AG04450 (cell line): ENCODE measurements around the gene SLC9A5. TPM values are rescaled to one million over a fixed set of nuclear protein-coding genes. Genes with fewer than 3 reads are reported as not detected.

ENCODE experiments used
- CTCF ChIA-PET: fragments of 300-600, 350-600 bp; formaldehyde crosslinking; extraction: SDS; loops from one replicate; lab custom pipeline; 2022; ENCODE audit warnings: antibody characterized with exemption, inconsistent platforms; lab: Charles Lee
- POLR2A ChIA-PET: fragments of 350-600 bp; formaldehyde crosslinking; extraction: SDS; loops from one replicate; lab custom pipeline; 2021; ENCODE audit warnings: antibody characterized with exemption, inconsistent platforms; lab: Yijun Ruan, JAX
- DNase-seq: peaks from one replicate; pipeline ENCODE4 v3.0.0-alpha.2; 2011; ENCODE audit warnings: low read depth, low spot score
- H3K27ac ChIP-seq: one replicate; pipeline ENCODE4 v1.5.1; 2012; ENCODE audit warnings: low read depth, low read length, control low read depth
- H3K27me3 ChIP-seq: one replicate; pipeline ENCODE4 v1.6.0; 2012; ENCODE audit warnings: low read length; ENCODE audit not compliant: control insufficient read depth, insufficient read depth
- H3K4me3 ChIP-seq: 2 replicates; pipeline ENCODE4 v1.5.1; 2011; ENCODE audit warnings: mild to moderate bottlenecking, low read depth, low read length, control low read depth
- H3K9me3 ChIP-seq: 2 replicates; pipeline ENCODE4 v1.5.1; 2012; ENCODE audit warnings: low read length; ENCODE audit not compliant: control insufficient read depth, insufficient read depth
- CTCF ChIP-seq: IDR thresholded peaks from 2 replicates; pipeline ENCODE4 v1.5.1; 2011; ENCODE audit warnings: low read depth, low read length, control low read depth, inconsistent platforms
- polyA plus RNA-seq: library from polyadenylated mRNA; depleted of rRNA; stranded (reverse); fragments of >200 nt; gene quantifications from 2 replicates; pipeline ENCODE4 v1.2.3, GENCODE V29; 2011

The SLC9A5 gene
- polyA plus RNA-seq, 1 experiment: 2.4 TPM

GRCh38 chr16:67302076-67302475 is 53.3 kb downstream of the SLC9A5 start:
- DNase-seq: no peak
- Histone ChIP-seq H3K9me3 (peaks cover 7% of the 10 kb centered on the region), H3K27me3 (no peaks in the 10 kb centered on the region), H3K4me3 (no peak overlapping the region), H3K27ac (no peak overlapping the region)
- ChIA-PET POLR2A (no interaction called here), CTCF (no interaction called here)
- no peak for TF ChIP-seq CTCF

DNA sequence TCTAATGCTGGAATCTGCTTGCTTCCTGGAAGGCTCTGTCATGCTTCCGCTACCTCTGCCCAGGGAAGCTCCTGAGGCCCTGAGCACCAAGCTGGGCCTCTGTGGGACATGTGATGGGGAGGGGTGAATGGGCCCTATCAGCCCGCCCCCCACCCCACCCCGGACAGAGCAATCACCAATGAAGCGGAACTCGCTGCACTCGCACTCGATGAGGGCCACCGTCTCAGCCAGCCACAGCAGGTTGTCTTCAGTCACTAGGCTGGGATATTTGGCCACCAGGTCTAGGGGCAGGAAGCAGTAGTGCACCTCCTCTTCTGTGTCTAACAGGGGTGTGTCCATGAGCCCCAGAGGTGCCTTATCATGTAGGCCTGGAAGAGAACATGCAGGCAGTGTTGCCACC is 54.2 kb downstream of the SLC9A5 start:
- peaks cover 7% of the 10 kb centered on the region for H3K9me3 ChIP-seq
- no peak overlapping the region for H3K27ac ChIP-seq
- ChIA-PET CTCF (no interaction called here), POLR2A (no interaction called here)
- no peak for TF ChIP-seq CTCF
- H3K4me3 ChIP-seq: no peak overlapping the region
- DNase-seq: no peak
- H3K27me3 ChIP-seq: no peaks in the 10 kb centered on the region

DNA sequence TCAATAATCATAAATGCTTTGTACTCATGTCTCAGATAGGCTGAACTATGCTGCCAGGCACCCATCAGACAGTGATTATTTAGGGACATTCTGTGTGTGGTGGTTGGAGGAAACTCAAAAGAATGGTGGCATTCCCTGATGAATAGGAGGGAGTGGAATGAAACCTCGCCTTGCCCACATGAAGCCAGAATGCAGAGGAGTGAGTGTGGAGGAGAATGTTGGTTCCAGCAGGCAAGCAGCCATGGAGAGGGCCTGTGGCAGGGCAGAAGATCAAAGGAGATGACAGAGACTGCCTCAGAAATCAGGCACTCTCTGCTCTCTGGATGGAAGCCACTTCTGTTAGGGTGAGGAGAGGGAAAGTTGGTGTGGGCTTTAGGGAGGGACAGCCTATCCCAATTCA is 55.2 kb downstream of the SLC9A5 start:
- CTCF ChIA-PET: no interaction called here
- no peak overlapping the region for H3K27ac ChIP-seq
- no peak for TF ChIP-seq CTCF
- no peak overlapping the region for H3K4me3 ChIP-seq
- peaks cover 7% of the 10 kb centered on the region for H3K9me3 ChIP-seq
- no peaks in the 10 kb centered on the region for H3K27me3 ChIP-seq
- DNase-seq: no peak
- POLR2A ChIA-PET: no interaction called here

DNA sequence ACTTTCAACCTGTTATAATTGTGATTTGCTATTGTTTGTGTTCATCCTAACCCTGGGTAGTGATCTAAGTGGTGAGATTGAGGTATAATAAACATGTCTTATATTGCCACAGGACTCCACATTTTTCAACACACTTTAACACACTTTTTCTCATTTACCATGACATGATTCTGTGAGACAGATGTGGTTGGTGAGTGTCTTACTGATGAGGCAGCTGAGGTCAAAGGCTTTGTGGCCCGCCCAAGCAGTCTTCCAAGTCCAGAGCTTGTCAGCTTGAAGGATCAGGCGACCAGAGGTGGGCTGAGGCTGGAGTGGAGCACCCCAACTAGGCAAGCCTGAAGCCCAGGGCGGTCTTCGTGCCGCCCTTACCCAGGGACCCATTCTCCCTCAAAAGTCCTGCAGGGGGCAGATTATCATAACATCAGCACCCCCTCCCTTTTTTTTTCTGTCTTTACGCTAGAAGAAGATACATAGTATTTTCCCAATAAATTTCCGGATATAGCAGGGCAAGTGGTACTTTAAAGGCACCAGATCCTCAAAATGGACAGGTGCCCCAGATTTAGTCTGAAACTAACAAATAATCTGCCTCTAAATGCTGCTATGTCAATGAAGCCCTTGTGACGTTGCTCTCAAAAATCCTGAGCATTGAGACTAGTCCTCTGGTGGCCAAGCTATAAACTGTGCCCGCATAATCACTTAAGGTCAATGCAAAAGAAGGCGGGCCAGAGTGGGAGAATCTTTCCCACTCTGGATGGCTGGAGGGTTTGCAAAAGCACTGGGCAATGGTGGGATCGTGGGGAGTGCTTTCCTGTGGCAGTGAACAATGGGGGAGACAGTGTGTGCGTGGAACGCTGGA is 56.7 kb downstream of the SLC9A5 start:
- H3K9me3 ChIP-seq: peaks cover 7% of the 10 kb centered on the region
- no peaks in the 10 kb centered on the region for H3K27me3 ChIP-seq
- H3K27ac ChIP-seq: no peak overlapping the region
- CTCF ChIA-PET: no interaction called here
- no peak for DNase-seq
- POLR2A ChIA-PET: no interaction called here
- TF ChIP-seq CTCF: no peak
- H3K4me3 ChIP-seq: no peak overlapping the region

GRCh38 chr16:67310561-67310960 is 61.8 kb downstream of the SLC9A5 start:
- TF ChIP-seq CTCF: no peak
- POLR2A ChIA-PET: no interaction called here
- no peak for DNase-seq
- Histone ChIP-seq H3K9me3 (peaks cover 3% of the 10 kb centered on the region; the same call in 1 of the 2 replicates), H3K4me3 (no peak overlapping the region), H3K27me3 (no peaks in the 10 kb centered on the region), H3K27ac (no peak overlapping the region)
- CTCF ChIA-PET: interaction anchor here (1.4 kb wide), 1 partner anchor 17 kb away, joined by 5 read pairs; the partner anchor contains the start of gene LRRC36
